Measurements from ENCODE around the gene WNK2. TPM values are rescaled to one million over a fixed set of nuclear protein-coding genes. Genes with fewer than 3 reads are reported as not detected.

The WNK2 gene
- polyA plus RNA-seq, 3 donors = 0.40 TPM; not detected in 2

DNA sequence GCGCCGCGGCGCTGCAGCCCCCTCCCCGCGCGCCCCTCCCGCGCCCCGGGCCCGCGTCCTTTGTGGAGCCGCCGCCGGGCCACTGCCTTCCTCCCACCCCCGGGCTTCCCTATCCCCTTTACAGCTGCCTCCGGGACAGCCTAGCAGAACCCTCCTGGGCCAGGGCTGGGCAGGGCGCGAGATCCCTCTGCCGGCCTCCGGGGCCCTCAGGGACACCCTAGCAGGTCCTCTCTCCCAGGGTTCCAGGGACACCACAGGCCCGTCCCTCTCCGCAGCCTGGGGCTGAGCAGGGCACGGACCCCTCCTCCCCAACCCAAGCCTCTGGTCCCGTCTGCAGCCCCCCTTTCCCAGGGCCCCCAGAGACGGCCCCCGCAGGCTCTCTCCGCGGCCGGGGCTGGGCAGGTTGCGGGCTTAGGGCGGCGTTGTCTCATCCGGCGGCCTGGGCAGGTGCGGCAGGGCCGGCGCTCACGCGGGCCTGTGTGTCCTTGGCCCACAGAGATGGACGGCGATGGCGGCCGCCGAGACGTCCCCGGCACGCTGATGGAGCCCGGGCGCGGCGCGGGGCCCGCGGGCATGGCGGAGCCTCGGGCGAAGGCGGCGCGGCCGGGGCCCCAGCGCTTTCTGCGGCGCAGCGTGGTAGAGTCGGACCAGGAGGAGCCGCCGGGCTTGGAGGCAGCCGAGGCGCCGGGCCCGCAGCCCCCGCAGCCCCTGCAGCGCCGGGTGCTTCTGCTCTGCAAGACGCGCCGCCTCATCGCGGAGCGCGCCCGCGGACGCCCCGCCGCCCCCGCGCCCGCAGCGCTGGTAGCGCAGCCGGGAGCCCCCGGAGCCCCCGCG is 710 bp downstream of the WNK2 start:
- Mint-ChIP-seq H3K9me3 (peaks cover 0 to 8% (median 2%) of the 10 kb centered on the region in 7 donors), H3K27me3 (ENCODE audit: low read depth in 3 of 3) (peaks cover 62 to 91% (median 81%) of the 10 kb centered on the region in 3 donors), H3K4me3 (peak overlapping the region; percentile 69 to 81), H3K36me3 (peaks cover 0 to 5% of the 10 kb centered on the region in 2 donors), H3K27ac (no peak overlapping the region), H3K4me1 (peaks cover 8% of the 10 kb centered on the region)
- Histone ChIP-seq H3K4me3 (replicated peaks in 1 of 3; ENCODE audit: low read depth in 2 of 3, low read length in 3 of 3) (peak overlapping the region in 2 of 3 experiments; percentile 2 to 65), H3K36me3 (replicated peaks in 1 of 2; ENCODE audit: control insufficient read depth in 1 of 2, insufficient read depth in 2 of 2, low read length in 2 of 2) (no peaks in the 10 kb centered on the region), H3K27ac (ENCODE audit: low read depth in 1 of 2, low read length in 2 of 2) (no peak overlapping the region), H3K9me3 (replicated peaks in 1 of 2; ENCODE audit: control insufficient read depth in 1 of 2, insufficient read depth in 1 of 2, low read length in 2 of 2) (peaks cover 0 to 8% of the 10 kb centered on the region in 2 donors), H2AFZ (ENCODE audit: insufficient read depth, low read depth, low read length, poor library complexity, severe bottlenecking) (peak overlapping the region; percentile 41), H3K4me2 (replicated peaks; ENCODE audit: extremely low read depth, low read length, poor library complexity, severe bottlenecking) (peak overlapping the region; percentile 73), H4K20me1 (ENCODE audit: insufficient read depth, low read length) (no peaks in the 10 kb centered on the region), H3K4me1 (ENCODE audit: control insufficient read depth in 1 of 2, insufficient read depth in 2 of 2, low read length in 2 of 2) (peaks cover 9 to 16% of the 10 kb centered on the region in 2 donors), H3K79me2 (ENCODE audit: insufficient read depth, low read length) (no peaks in the 10 kb centered on the region), H3K27me3 (ENCODE audit: control insufficient read depth in 2 of 2, insufficient read depth in 2 of 2, low read length in 2 of 2) (peaks cover 24 to 74% of the 10 kb centered on the region in 2 donors), H3K9ac (ENCODE audit: insufficient read depth, low read length, poor library complexity, severe bottlenecking) (no peak overlapping the region)
- no peak for DNase-seq
- intact Hi-C loops (cut with micrococcal nuclease) = no loop called here
- TF ChIP-seq, protein P1, sequence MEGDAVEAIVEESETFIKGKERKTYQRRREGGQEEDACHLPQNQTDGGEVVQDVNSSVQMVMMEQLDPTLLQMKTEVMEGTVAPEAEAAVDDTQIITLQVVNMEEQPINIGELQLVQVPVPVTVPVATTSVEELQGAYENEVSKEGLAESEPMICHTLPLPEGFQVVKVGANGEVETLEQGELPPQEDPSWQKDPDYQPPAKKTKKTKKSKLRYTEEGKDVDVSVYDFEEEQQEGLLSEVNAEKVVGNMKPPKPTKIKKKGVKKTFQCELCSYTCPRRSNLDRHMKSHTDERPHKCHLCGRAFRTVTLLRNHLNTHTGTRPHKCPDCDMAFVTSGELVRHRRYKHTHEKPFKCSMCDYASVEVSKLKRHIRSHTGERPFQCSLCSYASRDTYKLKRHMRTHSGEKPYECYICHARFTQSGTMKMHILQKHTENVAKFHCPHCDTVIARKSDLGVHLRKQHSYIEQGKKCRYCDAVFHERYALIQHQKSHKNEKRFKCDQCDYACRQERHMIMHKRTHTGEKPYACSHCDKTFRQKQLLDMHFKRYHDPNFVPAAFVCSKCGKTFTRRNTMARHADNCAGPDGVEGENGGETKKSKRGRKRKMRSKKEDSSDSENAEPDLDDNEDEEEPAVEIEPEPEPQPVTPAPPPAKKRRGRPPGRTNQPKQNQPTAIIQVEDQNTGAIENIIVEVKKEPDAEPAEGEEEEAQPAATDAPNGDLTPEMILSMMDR (IDR thresholded peaks at IDR 0.05) = no peak
- 4% methylated on average over 96 of the region's 97 CpGs for WGBS (ENCODE audit: insufficient coverage)

DNA sequence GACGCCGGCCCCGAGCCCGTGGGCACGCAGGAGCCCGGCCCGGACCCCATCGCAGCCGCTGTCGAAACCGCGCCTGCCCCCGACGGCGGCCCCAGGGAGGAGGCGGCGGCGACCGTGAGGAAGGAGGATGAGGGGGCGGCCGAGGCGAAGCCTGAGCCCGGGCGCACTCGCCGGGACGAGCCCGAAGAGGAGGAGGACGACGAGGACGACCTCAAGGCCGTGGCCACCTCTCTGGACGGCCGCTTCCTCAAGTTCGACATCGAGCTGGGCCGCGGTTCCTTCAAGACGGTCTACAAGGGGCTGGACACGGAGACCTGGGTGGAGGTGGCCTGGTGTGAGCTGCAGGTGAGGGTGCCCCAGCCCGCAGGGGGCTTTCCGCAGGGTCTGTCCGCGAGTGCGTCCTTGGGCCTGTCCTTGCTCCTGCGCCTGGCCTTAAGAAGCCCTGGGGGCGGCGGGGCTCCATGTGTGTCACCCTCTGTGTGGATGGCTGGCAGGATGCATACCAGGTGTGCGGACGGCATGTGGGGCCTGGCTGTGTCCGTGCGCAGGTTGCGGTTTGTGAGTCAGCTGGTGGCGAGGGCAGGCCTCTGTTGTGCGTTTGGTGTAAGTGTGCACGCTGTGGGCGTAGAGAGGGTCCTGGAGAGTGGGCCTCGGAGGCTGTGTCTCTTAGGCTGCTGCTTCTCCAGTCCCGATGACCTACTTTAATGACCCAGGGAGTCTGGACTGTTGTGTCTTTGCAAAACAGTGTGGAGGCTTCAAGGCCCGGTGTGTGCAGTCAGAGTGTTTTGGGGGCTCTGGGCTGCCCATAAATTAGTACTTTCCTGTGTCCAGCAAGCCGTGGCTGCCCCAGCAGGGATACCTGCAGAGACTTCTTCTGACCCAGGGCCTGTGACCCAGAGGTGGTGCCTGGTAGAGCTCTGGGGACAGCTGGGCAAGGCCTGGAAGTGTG is 1.6 kb downstream of the WNK2 start:
- H2AFZ ChIP-seq (ENCODE audit: insufficient read depth, low read depth, low read length, poor library complexity, severe bottlenecking) = no peak overlapping the region
- intact Hi-C loops (cut with micrococcal nuclease) = no loop called here
- H3K4me3 Mint-ChIP-seq = peak overlapping the region in 1 of 2 donors; percentile 75
- no peaks in the 10 kb centered on the region for H3K79me2 ChIP-seq (ENCODE audit: insufficient read depth, low read length)
- H3K27me3 ChIP-seq (ENCODE audit: control insufficient read depth in 2 of 2, insufficient read depth in 2 of 2, low read length in 2 of 2) = peaks cover 24 to 72% of the 10 kb centered on the region in 2 donors
- no peak overlapping the region for H3K27ac ChIP-seq (ENCODE audit: low read depth in 1 of 2, low read length in 2 of 2)
- H3K4me1 ChIP-seq (ENCODE audit: control insufficient read depth in 1 of 2, insufficient read depth in 2 of 2, low read length in 2 of 2) = peaks cover 9 to 16% of the 10 kb centered on the region in 2 donors
- no peaks in the 10 kb centered on the region for H4K20me1 ChIP-seq (ENCODE audit: insufficient read depth, low read length)
- H3K36me3 ChIP-seq (replicated peaks in 1 of 2; ENCODE audit: control insufficient read depth in 1 of 2, insufficient read depth in 2 of 2, low read length in 2 of 2) = no peaks in the 10 kb centered on the region
- H3K27ac Mint-ChIP-seq = no peak overlapping the region
- H3K9me3 Mint-ChIP-seq = peaks cover 0 to 7% (median 2%) of the 10 kb centered on the region in 7 donors
- no peak for DNase-seq
- H3K4me3 ChIP-seq (replicated peaks in 1 of 3; ENCODE audit: low read depth in 2 of 3, low read length in 3 of 3) = no peak overlapping the region
- 70% methylated on average over 58 of the region's 61 CpGs for WGBS (ENCODE audit: insufficient coverage)
- H3K27me3 Mint-ChIP-seq (ENCODE audit: low read depth in 3 of 3) = peaks cover 63 to 83% (median 74%) of the 10 kb centered on the region in 3 donors
- peaks cover 0 to 8% of the 10 kb centered on the region in 2 donors for H3K9me3 ChIP-seq (replicated peaks in 1 of 2; ENCODE audit: control insufficient read depth in 1 of 2, insufficient read depth in 1 of 2, low read length in 2 of 2)
- no peak overlapping the region for H3K4me2 ChIP-seq (replicated peaks; ENCODE audit: extremely low read depth, low read length, poor library complexity, severe bottlenecking)
- TF ChIP-seq, protein P1 (IDR thresholded peaks at IDR 0.05) = no peak
- peaks cover 8% of the 10 kb centered on the region for H3K4me1 Mint-ChIP-seq
- H3K36me3 Mint-ChIP-seq = peaks cover 0 to 5% of the 10 kb centered on the region in 2 donors
- H3K9ac ChIP-seq (ENCODE audit: insufficient read depth, low read length, poor library complexity, severe bottlenecking) = no peak overlapping the region

Measured in CD14-positive monocyte (primary cell).